GM12878 (cell line): ENCODE data around the gene KCNK4. TPM values are rescaled to one million over a fixed set of nuclear protein-coding genes. Genes with fewer than 3 reads are reported as not detected.

Source experiments
- BHLHE40 ChIP-seq, 2 experiments: fragments of 450-650 bp in 1 of 2; IDR thresholded peaks; 2 replicates each; pipeline ENCODE4 v1.6.1; 2011 to 2017; ENCODE audit warnings: low read depth in 2 of 2, borderline replicate concordance in 1 of 2, improper control_type of control experiment in 1 of 2, low read length in 1 of 2, mild to moderate bottlenecking in 1 of 2
- FOXM1 ChIP-seq: IDR thresholded peaks from 2 replicates; pipeline ENCODE4 v1.6.1; 2012; ENCODE audit warnings: low read depth, mild to moderate bottlenecking, inconsistent platforms, low read length, moderate library complexity
- HDGF ChIP-seq: fragments of 450-650 bp; IDR thresholded peaks from 2 replicates; pipeline ENCODE4 v1.6.1; 2016; ENCODE audit warnings: antibody characterized with exemption
- KAT2A ChIP-seq: conservative IDR thresholded peaks from 2 replicates; pipeline ENCODE4 v1.6.1; 2011; ENCODE audit warnings: low read depth, low read length; ENCODE audit not compliant: control insufficient read depth
- LARP7 ChIP-seq: fragments of 450-650 bp; IDR thresholded peaks from 2 replicates; pipeline ENCODE4 v1.6.1; 2017; ENCODE audit warnings: mild to moderate bottlenecking
- PML ChIP-seq: IDR thresholded peaks from 2 replicates; pipeline ENCODE4 v1.6.1; 2012; ENCODE audit warnings: low read length, inconsistent platforms
- SPI1 ChIP-seq: IDR thresholded peaks from 2 replicates; pipeline ENCODE4 v1.6.1; 2011; ENCODE audit warnings: low read depth, mild to moderate bottlenecking, low read length, moderate library complexity, borderline replicate concordance; ENCODE audit not compliant: insufficient read depth
- SUZ12 ChIP-seq: fragments of 200-600 bp; sonication (generic); IDR thresholded peaks from one replicate; pipeline ENCODE4 v1.6.1; 2018; ENCODE audit warnings: antibody characterized with exemption, mild to moderate bottlenecking; ENCODE audit not compliant: unreplicated experiment
- TAF1 ChIP-seq: IDR thresholded peaks from 2 replicates; pipeline ENCODE4 v1.6.1; 2011; ENCODE audit warnings: mild to moderate bottlenecking, low read depth, low read length, borderline replicate concordance
- TARDBP ChIP-seq: IDR thresholded peaks from 2 replicates; pipeline ENCODE4 v1.6.1; 2016; ENCODE audit warnings: borderline replicate concordance
- ZNF622 ChIP-seq: fragments of 450-650 bp; IDR thresholded peaks from 2 replicates; pipeline ENCODE4 v1.6.1; 2017; ENCODE audit warnings: mild to moderate bottlenecking, inconsistent platforms
- polyA plus RNA-seq, 11 experiments: library from polyadenylated mRNA; depleted of rRNA in 4 of 11; unstranded in 6 of 11; stranded (reverse) in 5 of 11; fragments of >200 nt; fragmentation: Nextera tagmentation in 4 of 11; fragmentation: Illumina TruSeq in 1 of 11; extraction: Ambion mirVana in 4 of 11; extraction: Trizol in 1 of 11; gene quantifications; 1 replicate in 1 of 11; 2 replicates in 10 of 11; pipeline versions ENCODE4 v1.2.1 to v1.2.3, GENCODE V29; 2011 to 2016; ENCODE audit warnings: inconsistent platforms in 2 of 11, missing spikeins in 2 of 11, low read depth in 1 of 11
- total RNA-seq, 4 experiments: library from RNA; depleted of rRNA in 3 of 4; stranded (reverse); fragments of >200 nt in 3 of 4; fragmentation: Illumina TruSeq in 1 of 4; extraction: Trizol in 1 of 4; gene quantifications; 2 replicates each; pipeline versions ENCODE4 v1.2.1 to v1.2.3, GENCODE V29; 2013 to 2021
- TF ChIP-seq, protein P1 (sequence below): fragments of 450-650 bp; IDR thresholded peaks from 2 replicates; pipeline ENCODE4 v1.6.1; 2016; ENCODE audit warnings: mild to moderate bottlenecking, moderate library complexity, borderline replicate concordance

Gene KCNK4
- total and polyA plus RNA-seq, 10 of the 15 experiments (the other 5 are each of a cell fraction or from before 2014, with no cell fraction given), result 0.04 TPM; not detected in 9

DNA sequence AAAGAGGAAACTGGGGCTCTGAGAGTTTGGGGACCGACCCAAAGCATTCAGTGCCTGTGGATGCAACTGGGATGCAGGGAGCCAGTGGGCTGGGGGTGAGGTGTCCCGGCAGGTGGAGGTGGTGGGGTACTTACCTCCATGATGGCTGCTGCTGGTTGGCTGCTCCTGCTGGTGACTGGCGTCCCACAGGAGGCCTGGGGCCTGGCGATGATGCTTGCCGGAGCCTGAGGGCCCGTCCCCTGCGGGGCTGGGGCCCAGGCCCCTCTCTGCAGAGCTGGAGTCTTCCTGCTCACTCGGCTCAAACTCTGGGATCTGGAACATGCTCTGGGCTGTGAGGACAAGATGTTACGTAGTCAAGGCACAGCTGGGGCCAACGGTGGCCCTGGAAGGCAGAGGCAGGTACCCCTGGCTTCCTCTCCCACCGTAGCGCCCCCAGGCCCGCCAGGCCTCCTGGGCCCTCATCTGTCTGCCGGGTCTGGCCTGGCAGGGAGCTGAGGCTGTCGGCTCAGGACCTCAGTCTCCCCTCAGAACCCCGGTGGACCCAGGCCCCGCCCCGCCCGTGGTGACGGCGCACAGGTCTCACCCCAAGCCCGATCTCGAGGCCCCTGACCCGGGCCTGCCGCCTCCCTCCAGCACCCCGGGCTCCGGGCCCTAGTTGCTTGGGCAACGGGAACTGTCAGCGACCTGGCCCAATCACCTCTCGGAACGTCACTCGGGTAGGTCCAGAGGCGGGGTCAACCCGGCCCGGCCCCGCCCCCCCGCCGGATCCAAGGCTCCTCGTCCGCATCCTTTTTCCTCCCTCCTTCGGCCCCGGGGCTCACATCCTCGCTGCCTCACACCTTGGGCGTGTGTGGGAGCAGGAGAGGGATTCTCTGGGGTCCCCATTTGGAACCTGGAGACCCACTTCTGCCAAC lies 6.8 kb upstream of the KCNK4 start, which contains the start of gene BAD (continued):
- TF ChIP-seq FOXM1 (no peak), KAT2A (no peak), BHLHE40 (IDR thresholded peaks at IDR 0.05; ENCODE audit: borderline replicate concordance in 1 of 2, low read depth in 2 of 2, low read length in 1 of 2) (peak; percentile 14 to 30; a peak in 1 of 4 replicates), LARP7 (peak; percentile 70; the same call in 1 of the 2 replicates), TARDBP (no peak), SUZ12 (no peak), SPI1 (no peak), TAF1 (peak; percentile 31), ZNF622 (no peak), HDGF (0 out of 2 replicates have a peak, but pooled peaks have one; percentile 21), PML (no peak)
- TF ChIP-seq, protein P1, sequence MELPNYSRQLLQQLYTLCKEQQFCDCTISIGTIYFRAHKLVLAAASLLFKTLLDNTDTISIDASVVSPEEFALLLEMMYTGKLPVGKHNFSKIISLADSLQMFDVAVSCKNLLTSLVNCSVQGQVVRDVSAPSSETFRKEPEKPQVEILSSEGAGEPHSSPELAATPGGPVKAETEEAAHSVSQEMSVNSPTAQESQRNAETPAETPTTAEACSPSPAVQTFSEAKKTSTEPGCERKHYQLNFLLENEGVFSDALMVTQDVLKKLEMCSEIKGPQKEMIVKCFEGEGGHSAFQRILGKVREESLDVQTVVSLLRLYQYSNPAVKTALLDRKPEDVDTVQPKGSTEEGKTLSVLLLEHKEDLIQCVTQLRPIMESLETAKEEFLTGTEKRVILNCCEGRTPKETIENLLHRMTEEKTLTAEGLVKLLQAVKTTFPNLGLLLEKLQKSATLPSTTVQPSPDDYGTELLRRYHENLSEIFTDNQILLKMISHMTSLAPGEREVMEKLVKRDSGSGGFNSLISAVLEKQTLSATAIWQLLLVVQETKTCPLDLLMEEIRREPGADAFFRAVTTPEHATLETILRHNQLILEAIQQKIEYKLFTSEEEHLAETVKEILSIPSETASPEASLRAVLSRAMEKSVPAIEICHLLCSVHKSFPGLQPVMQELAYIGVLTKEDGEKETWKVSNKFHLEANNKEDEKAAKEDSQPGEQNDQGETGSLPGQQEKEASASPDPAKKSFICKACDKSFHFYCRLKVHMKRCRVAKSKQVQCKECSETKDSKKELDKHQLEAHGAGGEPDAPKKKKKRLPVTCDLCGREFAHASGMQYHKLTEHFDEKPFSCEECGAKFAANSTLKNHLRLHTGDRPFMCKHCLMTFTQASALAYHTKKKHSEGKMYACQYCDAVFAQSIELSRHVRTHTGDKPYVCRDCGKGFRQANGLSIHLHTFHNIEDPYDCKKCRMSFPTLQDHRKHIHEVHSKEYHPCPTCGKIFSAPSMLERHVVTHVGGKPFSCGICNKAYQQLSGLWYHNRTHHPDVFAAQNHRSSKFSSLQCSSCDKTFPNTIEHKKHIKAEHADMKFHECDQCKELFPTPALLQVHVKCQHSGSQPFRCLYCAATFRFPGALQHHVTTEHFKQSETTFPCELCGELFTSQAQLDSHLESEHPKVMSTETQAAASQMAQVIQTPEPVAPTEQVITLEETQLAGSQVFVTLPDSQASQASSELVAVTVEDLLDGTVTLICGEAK, result peak; percentile 66; the same call in 1 of the 2 replicates
